Mesenteric fat pad (tissue), 1 donor: Measurements from ENCODE around the gene PRM2. TPM values are rescaled to one million over a fixed set of nuclear protein-coding genes. Genes with fewer than 3 reads are reported as not detected.

Source experiments
- DNase-seq: peaks from one replicate; pipeline ENCODE4 v3.0.0-alpha.2; 2020; ENCODE audit warnings: low spot score
- long read RNA-seq: library from polyadenylated mRNA; unstranded; transcript quantifications from one replicate; pipeline ENCODE4 v2.0.0, GENCODE V29; 2020
- total RNA-seq: library from RNA; stranded (reverse); fragmentation: NEBNext Ultra II Directional; extraction: Animal tissue kit (Norgen Biotek cat#: 25700); gene quantifications from one replicate; pipeline ENCODE4 v1.2.1, GENCODE V29; 2021
- donor health status: DM: yes; HTN: yes; CAD: no.

Gene PRM2, protein sequence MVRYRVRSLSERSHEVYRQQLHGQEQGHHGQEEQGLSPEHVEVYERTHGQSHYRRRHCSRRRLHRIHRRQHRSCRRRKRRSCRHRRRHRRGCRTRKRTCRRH
- not detected for total RNA-seq
- long read RNA-seq, result 0 reads

- DNase-seq, result no peak
These were observed at the start of gene PRM2 for GRCh38 chr16:11276143-11276895. Gene PRM2 (minus strand): TSS chr16:11276480. CDS start chr16:11276370, 110 bp downstream.

DNA sequence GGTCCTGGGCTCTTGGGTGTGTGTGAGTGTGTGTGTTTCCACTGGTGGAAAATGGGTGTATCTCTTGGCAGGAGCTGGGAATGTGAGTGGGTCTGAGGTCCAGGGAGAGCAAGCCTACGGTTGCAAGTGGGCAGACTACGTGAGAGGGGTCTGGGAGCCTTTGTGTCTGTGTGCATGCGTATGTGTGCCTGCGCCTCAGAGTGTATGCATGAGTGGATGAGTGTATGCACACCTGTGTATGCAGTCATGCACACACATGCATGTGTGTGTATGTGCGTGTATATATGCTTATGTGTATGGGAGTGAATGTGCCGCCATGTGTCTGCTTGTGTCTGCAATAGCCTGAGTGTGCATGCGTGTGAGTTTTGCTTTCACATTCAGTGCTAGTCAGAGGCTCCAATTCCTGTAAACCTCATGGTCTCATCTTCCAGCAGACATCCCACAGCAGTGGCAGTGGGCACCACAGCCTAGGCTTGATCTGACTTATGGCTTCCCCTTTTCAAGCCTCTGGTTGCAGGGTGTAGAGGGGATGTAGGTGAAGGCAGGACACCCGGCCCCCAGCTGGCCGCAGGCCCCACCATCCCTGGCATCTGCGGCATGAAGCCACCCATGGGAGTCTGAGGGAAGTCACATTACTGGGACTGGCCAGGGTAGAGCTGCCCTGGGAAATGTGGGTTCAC is 49.3 kb upstream of the PRM2 start:
- no peak for DNase-seq

DNA sequence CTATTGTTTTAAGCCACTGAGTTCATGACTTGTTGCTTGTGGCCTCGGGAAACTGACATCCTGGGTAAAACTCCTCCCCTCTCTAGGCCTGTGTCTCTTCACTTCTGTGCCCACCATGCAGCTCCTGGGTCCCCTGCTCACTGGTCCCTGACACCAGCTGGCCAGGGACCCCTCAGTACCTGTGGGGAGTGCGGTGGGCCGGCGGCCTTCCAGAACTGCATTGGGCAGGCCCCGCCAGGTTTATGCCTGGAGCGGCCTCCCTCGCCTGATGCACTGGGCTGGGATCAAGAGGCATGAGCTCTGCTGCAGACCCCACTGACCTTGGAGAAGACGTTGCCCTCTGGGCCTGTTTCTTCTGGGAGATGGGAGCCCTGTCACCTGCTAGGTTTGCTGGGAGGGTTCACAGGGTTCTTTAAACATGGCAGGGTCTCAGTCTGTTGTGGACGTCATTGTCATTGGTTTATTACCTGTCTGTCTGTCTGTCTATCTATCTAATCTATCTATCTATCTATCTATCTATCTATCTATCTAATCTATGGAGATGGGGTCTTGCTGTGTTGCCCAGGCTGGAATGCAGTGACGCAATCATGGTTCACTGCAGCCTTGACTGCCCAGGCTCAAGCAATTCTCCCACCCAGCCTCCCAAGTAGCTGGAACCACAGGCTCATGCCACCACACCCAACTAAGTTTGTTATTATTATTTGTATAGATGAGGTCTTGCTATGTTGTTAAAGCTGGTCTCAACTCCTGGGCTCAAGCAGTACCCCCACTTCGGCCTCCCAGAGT is 47.5 kb upstream of the PRM2 start:
- no peak for DNase-seq

- DNase-seq, result no peak
These were observed 46.5 kb upstream of the PRM2 start for GRCh38 chr16:11322823-11323222.

DNA sequence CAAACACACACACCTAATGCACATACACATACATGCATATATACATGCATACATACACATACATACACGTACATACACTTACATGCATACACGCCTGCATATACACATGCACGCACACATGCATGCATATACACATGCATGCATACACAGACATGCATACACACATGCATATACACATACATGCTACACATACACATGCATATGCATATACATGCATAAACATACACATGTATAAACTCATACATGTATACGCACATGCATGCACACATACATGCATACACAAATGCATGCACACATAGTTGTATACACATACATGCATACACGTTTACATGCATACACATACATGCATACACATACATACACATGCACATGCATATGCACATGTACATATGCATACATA is 45.4 kb upstream of the PRM2 start:
- no peak for DNase-seq

GRCh38 chr16:11320170-11320569 is 43.9 kb upstream of the PRM2 start:
- DNase-seq, result no peak

DNA sequence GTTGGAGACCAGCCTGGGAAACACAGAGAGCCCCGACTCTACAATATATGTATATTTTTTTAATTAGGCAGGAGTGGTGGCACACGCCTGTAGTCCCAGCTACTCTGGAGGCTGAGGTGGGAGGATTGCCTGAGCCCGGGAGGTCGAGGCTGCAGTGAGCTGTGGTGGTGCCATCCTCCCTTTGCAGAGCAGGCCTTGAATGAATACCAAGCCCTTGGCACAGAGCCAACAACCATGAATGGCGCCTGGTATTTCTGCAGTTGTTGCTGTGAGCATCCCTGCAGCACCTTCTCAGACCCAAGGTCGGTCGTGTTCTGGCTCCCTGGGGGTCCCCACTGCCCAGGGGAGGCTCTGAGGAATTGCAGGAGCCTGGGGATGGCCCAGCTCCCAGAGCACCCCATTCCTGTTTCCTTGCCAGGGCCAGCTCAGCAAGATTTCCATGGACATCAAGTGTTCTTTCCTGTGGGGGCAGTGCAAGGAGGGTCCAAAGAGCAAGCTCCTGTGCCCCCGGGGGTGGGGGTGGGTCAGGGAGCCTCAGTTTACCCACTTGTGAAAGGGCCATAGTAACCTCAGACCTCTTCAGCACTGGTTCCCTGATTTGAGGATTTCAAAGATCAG is 43.4 kb upstream of the PRM2 start:
- DNase-seq, result no peak

GRCh38 chr16:11318817-11319216 is 42.5 kb upstream of the PRM2 start:
- no peak for DNase-seq

- no peak for DNase-seq
These were observed 40.2 kb upstream of the PRM2 start for GRCh38 chr16:11316331-11317015.

- no peak for DNase-seq
These were observed 39.2 kb upstream of the PRM2 start for GRCh38 chr16:11315510-11315909.

DNA sequence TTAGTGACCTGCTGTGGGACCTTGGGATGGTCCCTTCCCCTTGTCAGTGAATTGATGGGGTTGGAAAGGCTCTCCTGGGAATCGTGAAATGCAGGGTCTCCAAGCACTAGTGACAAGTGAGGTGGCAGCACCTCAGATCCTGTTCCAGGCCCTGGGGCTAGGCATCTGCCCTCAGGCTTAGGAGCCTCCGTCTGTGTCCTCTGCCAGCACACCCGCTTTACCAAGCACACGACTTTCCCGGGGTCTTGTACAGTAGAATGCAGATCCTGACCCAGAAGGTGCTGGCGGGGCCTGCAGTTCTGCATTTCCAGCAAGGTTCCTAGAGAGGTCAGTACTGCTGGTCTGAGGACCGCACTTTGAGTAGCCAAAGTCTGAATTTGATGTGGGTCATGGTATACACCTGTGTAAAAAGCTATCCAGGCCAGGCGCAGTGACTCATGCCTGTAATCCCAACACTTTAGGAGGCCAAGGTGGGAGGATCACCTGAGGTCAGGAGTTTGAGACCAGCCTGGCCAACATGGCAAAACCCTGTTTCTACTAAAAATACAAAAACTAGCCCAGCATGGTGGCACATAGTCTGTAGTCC is 38.1 kb upstream of the PRM2 start:
- DNase-seq, result no peak

DNA sequence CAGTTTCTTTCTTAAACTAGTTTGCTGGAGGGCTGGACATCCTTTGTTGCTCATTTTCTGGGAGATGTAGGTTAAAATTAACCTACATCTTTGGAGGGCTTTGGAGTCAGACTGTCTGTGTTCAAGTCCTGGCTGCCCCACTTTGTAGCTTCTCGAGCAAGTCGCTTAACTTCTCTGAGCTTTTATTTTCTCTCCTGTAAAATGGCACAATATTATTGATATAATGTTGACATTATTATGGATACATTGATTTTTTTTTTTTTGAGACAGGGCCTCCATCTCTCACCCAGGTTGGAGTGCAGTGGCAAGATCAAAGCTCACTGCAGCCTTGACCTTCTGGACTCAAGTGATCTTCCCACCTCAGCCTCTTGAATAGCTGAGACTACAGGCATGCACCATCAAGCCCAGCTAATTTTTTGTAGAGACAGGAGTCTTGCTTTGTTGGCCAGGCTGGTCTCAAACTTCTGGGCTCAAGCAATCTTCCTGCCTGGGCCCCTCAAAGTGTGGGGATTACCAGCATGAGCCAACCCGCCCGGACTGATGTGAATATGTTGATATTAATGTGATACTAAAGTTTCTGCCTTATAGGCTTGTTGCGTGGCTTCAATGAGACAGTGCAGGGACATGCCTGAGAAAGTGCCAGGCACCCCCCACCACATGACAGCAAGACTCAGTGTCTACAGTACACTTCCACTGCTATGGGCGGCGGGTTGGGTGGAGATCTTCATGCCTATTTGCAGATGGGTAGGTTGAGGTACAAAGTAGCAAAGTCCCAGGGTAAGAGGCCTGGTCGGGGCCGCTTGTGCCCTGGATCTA is 37.4 kb upstream of the PRM2 start:
- DNase-seq, result no peak

- DNase-seq, result no peak
These were observed 36.6 kb upstream of the PRM2 start for GRCh38 chr16:11312718-11313492.

- DNase-seq, result no peak
These were observed 34.8 kb upstream of the PRM2 start for GRCh38 chr16:11310997-11311561.

DNA sequence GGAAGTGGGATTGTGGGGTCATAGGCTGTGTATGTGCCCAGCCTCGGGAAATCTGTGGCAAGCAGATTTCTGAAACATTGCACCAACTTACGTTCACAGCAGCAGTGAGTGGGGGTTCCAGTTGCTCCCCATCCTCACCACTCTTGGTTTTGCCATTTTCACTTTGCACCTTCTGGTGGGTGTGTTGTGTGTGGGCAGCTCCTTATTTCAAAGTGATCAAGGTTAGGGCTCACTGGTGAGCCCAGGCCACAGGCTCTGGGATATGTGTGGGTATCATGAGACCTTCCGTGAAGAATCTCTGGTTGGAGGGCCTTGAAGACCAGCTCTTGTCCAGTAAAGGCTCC is 34.3 kb upstream of the PRM2 start:
- DNase-seq, result no peak

- no peak for DNase-seq
These were observed 33.8 kb upstream of the PRM2 start for GRCh38 chr16:11309895-11310633.

- DNase-seq, result no peak
These were observed 32.4 kb upstream of the PRM2 start for GRCh38 chr16:11308493-11309283.
